ENCODE data around the gene KLF16.

KLF16 gene

DNA sequence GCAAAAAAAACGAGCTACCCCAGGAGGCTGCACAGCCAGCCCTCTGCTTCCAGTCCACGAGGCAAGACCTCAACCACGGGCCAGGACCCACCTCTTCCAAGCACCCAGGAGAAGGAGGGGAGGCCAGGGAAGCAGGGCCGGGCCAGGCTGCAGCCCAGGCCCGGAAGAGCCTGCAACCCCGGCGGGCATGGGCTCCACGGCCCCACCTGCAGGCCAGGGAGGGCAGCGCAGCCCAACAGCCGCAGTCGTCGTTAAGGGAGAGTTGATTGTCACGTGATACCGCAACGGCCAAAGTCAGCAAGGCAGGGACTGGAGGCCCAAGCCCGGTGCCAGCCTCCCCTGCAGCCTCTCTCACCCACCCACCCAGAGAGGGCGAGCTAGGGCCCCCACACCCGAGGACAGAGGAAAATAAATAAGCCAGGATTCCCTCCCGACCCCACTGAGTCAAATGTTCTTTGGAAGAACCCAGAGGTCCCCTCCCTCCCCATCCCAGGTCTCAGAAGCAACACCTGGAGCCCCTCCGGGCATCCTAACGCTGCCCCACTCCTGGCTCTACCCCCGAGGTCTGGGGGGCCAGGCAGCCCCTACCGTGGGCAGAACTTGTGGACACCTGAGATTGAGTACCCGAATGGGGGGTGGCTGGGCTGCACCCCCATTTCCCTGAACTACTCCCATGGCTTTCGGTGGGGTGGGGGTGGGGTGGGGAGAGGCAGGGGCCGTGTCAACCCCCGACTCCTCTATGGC is 9.9 kb downstream of the KLF16 start:
- ATAC-seq = peak; percentile 7; the same call in 1 of the 3 replicates
- no peak for TF ChIP-seq PPARA (CRISPR knock-in tag; IDR thresholded peaks at IDR 0.05; ENCODE audit: borderline replicate concordance)
- no peak for TF ChIP-seq ZNF565 (CRISPR knock-in tag; conservative IDR thresholded peaks at IDR 0.05; ENCODE audit: low read depth)
- TF ChIP-seq ZFP3 (CRISPR knock-in tag; IDR thresholded peaks at IDR 0.05) = peak; percentile 61; the same call in 1 of the 2 replicates
- TF ChIP-seq TOX (CRISPR knock-in tag; IDR thresholded peaks at IDR 0.05; ENCODE audit: borderline replicate concordance) = no peak
- TF ChIP-seq BACH2 (CRISPR knock-in tag; IDR thresholded peaks at IDR 0.05; ENCODE audit: borderline replicate concordance) = no peak

DNA sequence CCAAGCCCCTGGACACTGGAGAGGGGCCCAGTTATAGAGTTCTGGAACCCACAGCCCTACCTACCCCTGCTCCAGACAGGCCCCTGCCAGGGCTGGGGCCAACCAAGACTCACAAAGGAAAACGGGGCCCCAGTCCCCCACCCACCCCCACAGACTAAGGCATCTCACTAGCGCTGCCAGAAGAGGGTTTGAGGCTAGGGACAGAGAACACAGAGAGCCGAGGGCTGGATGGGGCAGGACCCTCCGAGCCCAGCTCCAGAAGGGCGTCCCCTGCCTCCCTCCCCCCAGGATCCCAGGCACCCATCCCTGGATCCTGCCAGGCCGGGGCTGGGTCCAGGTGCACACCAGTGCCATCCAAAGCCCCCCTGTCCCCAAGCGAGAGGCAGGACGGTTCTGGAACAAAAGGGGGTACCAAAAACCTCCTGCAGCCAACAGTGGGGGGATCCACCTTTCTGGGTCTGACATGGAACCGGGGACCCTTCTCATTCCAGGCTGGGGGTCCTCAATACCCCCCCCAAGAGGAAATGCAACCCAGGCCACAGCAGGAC is 10.7 kb downstream of the KLF16 start:
- no peak for ATAC-seq
- no peak for TF ChIP-seq ZFP3 (CRISPR knock-in tag; IDR thresholded peaks at IDR 0.05)
- no peak for TF ChIP-seq ARNTL (CRISPR knock-in tag; IDR thresholded peaks at IDR 0.05; ENCODE audit: borderline replicate concordance, low read depth)
- no peak for TF ChIP-seq CSDC2 (CRISPR knock-in tag; IDR thresholded peaks at IDR 0.05)
- no peak for TF ChIP-seq TOX (CRISPR knock-in tag; IDR thresholded peaks at IDR 0.05; ENCODE audit: borderline replicate concordance)
- no peak for TF ChIP-seq SNAI2 (CRISPR knock-in tag; IDR thresholded peaks at IDR 0.05)
- TF ChIP-seq ZNF70 (CRISPR knock-in tag; IDR thresholded peaks at IDR 0.05) = no peak
- TF ChIP-seq ZC3H10 (CRISPR knock-in tag; IDR thresholded peaks at IDR 0.05) = no peak
- no peak for TF ChIP-seq ZNF565 (CRISPR knock-in tag; conservative IDR thresholded peaks at IDR 0.05; ENCODE audit: low read depth)
- no peak for TF ChIP-seq ZFP30 (CRISPR knock-in tag; IDR thresholded peaks at IDR 0.05)

DNA sequence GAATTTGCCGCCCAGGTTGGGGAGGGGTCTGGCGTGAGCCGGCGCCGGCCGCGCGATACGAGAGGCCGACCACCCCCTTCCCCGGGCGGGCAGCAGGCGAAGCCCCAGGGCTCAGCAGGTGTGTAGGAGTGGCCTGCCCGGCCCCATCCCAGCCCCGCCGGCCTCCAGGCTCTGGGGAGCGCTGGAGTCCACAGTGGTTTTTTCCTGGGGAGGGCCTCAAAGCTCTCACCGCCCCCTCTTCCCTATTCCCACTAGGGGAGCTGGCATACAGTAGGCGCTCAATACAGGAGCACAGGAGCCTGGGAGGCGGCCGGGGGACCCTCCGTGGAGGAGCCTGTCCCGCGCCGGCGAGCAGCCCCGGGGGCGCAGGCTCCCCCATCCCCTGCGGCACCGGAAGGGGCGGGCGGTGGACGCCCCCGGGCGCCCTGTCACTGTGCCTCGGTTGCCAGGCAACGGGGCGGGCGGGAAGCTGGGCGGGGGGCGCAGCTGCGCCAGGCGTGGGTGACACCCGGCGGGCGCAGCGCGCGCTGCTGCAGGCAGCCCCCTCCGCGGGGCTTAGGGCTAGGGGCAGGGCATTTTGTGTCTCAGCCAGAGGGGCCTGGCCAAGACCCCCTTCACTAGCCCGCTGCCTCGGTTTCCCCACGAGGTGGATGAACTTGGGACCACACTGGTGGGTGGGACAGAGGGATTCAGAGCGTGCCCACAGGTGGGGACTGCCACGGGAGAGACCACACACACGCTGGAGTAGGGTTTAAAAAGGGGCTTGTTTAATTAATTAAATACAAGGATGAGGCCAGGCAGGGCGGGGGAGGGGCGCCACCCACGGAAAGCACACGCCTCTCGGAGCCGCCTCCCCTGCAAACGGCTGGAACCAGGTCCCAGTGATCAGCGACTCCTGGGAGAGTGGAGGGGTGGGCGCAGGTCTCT is 11.5 kb downstream of the KLF16 start:
- TF ChIP-seq TOX (CRISPR knock-in tag; IDR thresholded peaks at IDR 0.05; ENCODE audit: borderline replicate concordance) (no peak), BACH2 (CRISPR knock-in tag; IDR thresholded peaks at IDR 0.05; ENCODE audit: borderline replicate concordance) (no peak)
- TF ChIP-seq, protein P1, sequence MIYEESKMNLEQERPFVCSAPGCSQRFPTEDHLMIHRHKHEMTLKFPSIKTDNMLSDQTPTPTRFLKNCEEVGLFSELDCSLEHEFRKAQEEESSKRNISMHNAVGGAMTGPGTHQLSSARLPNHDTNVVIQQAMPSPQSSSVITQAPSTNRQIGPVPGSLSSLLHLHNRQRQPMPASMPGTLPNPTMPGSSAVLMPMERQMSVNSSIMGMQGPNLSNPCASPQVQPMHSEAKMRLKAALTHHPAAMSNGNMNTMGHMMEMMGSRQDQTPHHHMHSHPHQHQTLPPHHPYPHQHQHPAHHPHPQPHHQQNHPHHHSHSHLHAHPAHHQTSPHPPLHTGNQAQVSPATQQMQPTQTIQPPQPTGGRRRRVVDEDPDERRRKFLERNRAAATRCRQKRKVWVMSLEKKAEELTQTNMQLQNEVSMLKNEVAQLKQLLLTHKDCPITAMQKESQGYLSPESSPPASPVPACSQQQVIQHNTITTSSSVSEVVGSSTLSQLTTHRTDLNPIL (CRISPR knock-in tag; IDR thresholded peaks at IDR 0.05; ENCODE audit: low read depth) = no peak
- no peak for ATAC-seq

DNA sequence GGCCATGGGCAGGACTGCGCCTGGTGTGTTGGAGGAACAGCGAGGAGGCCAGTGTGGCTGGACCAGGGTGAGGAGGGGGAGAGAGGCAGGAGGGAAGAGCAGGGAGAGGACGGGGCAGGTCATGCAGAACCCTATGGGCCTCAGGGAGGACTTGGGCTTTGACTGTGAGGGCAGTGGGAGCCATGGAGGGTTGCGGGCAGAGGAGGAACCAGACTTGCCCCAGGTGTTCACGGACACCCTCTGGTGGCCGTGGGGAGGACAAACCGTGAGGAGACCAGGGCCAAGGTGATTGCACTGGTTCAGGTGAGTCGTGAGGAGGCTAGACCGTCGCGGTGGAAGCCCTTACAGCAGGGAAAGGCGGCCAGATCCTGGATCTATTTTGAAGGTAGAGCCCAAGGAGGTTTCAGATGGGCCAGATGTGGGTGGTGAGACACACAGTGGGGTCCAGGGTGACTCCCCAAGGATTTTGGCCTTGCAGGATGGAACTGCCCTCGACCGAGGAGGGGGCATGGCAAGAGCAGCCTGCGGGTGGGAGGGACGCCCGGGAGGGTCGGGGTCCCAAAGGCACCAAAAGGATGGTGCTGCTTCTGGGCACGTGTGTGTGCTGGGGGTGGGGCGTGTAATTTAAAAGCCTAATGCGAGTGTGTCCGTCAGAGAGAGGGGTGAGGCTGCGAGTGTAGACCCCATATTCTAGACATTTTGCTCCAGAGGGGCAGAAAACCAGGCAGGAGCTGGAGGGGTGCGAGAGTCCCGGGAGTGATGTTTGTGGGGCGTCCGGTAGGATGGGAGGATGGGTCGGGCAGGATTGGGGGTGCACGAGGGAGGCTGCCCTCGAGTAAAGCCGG is 12.3 kb downstream of the KLF16 start:
- TF ChIP-seq, protein P2, sequence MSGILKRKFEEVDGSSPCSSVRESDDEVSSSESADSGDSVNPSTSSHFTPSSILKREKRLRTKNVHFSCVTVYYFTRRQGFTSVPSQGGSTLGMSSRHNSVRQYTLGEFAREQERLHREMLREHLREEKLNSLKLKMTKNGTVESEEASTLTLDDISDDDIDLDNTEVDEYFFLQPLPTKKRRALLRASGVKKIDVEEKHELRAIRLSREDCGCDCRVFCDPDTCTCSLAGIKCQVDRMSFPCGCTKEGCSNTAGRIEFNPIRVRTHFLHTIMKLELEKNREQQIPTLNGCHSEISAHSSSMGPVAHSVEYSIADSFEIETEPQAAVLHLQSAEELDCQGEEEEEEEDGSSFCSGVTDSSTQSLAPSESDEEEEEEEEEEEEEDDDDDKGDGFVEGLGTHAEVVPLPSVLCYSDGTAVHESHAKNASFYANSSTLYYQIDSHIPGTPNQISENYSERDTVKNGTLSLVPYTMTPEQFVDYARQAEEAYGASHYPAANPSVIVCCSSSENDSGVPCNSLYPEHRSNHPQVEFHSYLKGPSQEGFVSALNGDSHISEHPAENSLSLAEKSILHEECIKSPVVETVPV (CRISPR knock-in tag; IDR thresholded peaks at IDR 0.05) = no peak
- TF ChIP-seq ISL1 (CRISPR knock-in tag; IDR thresholded peaks at IDR 0.05) = no peak
- TF ChIP-seq CSDC2 (CRISPR knock-in tag; IDR thresholded peaks at IDR 0.05) = no peak
- TF ChIP-seq OSR1 (CRISPR knock-in tag; IDR thresholded peaks at IDR 0.05) = no peak
- TF ChIP-seq ZNF565 (CRISPR knock-in tag; conservative IDR thresholded peaks at IDR 0.05; ENCODE audit: low read depth) = no peak
- TF ChIP-seq PPARA (CRISPR knock-in tag; IDR thresholded peaks at IDR 0.05; ENCODE audit: borderline replicate concordance) = no peak
- no peak for TF ChIP-seq TOX (CRISPR knock-in tag; IDR thresholded peaks at IDR 0.05; ENCODE audit: borderline replicate concordance)
- TF ChIP-seq ESRRG (CRISPR knock-in tag; IDR thresholded peaks at IDR 0.05) = no peak
- TF ChIP-seq, protein P3, sequence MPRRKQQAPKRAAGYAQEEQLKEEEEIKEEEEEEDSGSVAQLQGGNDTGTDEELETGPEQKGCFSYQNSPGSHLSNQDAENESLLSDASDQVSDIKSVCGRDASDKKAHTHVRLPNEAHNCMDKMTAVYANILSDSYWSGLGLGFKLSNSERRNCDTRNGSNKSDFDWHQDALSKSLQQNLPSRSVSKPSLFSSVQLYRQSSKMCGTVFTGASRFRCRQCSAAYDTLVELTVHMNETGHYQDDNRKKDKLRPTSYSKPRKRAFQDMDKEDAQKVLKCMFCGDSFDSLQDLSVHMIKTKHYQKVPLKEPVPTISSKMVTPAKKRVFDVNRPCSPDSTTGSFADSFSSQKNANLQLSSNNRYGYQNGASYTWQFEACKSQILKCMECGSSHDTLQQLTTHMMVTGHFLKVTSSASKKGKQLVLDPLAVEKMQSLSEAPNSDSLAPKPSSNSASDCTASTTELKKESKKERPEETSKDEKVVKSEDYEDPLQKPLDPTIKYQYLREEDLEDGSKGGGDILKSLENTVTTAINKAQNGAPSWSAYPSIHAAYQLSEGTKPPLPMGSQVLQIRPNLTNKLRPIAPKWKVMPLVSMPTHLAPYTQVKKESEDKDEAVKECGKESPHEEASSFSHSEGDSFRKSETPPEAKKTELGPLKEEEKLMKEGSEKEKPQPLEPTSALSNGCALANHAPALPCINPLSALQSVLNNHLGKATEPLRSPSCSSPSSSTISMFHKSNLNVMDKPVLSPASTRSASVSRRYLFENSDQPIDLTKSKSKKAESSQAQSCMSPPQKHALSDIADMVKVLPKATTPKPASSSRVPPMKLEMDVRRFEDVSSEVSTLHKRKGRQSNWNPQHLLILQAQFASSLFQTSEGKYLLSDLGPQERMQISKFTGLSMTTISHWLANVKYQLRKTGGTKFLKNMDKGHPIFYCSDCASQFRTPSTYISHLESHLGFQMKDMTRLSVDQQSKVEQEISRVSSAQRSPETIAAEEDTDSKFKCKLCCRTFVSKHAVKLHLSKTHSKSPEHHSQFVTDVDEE (CRISPR knock-in tag; IDR thresholded peaks at IDR 0.05) = no peak
- no peak for TF ChIP-seq GLIS3 (CRISPR knock-in tag; IDR thresholded peaks at IDR 0.05)
- TF ChIP-seq TCF4 (CRISPR knock-in tag; IDR thresholded peaks at IDR 0.05; ENCODE audit: borderline replicate concordance) = no peak
- TF ChIP-seq, protein P4, sequence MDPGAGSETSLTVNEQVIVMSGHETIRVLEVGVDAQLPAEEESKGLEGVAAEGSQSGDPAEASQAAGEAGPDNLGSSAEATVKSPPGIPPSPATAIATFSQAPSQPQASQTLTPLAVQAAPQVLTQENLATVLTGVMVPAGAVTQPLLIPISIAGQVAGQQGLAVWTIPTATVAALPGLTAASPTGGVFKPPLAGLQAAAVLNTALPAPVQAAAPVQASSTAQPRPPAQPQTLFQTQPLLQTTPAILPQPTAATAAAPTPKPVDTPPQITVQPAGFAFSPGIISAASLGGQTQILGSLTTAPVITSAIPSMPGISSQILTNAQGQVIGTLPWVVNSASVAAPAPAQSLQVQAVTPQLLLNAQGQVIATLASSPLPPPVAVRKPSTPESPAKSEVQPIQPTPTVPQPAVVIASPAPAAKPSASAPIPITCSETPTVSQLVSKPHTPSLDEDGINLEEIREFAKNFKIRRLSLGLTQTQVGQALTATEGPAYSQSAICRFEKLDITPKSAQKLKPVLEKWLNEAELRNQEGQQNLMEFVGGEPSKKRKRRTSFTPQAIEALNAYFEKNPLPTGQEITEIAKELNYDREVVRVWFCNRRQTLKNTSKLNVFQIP (CRISPR knock-in tag; IDR thresholded peaks at IDR 0.05; ENCODE audit: borderline replicate concordance, low read depth) = no peak
- TF ChIP-seq ZFP30 (CRISPR knock-in tag; IDR thresholded peaks at IDR 0.05) = no peak
- TF ChIP-seq ZNF70 (CRISPR knock-in tag; IDR thresholded peaks at IDR 0.05) = no peak
- no peak for ATAC-seq
